ENCODE results near the gene WEE2.
"Not testable (repeated sequence)": the region's sequence is repeated elsewhere in the genome, so short reads cannot be mapped to it uniquely, and the experiment has no call there.

The WEE2 gene

DNA sequence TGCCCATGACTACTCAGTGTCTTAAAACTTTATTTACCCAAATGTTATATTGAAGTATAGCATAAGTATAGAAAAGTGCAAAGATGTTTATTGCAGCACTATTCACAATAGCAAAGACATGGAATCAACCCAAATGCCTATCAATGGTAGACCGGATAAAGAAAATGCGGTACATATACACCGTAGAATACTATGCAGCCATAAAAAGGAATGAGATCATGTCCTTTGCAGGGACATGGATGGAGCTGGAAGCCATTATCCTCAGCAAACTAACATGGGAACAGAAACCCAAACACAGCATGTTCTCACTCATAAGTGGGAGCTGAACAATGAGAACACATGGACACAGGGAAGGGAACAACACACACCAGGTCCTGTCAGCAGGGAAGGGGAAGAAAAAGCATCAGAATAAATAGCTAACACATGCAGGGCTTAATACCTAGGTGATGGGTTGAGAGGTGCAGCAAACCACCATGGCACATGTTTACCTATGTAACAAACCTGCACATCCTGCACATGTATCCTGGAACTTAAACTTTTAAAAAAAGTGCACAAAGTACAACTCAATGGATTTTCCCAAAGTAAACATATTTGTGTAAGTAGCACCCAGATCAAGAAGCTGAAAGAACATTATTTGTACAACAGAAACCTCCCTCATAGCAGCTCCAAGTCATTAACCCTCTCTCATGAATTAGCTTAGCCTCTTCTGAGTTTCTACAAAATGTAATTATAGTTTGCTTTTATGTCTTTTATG is 18.9 kb upstream of the WEE2 start:
- not testable (repeated sequence) for DNase-seq (ENCODE audit: low read depth in 2 of 2, low spot score in 1 of 2)

DNA sequence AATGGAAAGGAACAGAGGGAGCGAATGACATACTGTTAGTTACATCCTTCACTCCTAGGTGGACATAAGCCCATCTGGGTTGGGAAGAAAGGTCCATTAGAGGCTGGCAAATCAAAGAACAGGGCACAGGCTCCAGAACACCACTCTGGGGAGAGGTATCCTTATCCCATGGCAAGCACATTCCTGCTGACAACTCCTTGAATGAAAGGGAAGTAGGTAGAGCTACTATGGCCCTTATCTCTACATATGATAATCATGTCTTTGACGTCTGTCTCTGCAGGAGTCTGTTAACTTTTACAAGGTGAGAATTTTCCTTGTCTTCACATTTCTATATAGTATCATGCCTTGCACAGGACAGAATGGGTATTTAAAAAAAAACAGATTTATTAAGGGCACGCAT is 16.6 kb upstream of the WEE2 start:
- no peak for DNase-seq (ENCODE audit: low read depth in 2 of 2, low spot score in 1 of 2)

DNA sequence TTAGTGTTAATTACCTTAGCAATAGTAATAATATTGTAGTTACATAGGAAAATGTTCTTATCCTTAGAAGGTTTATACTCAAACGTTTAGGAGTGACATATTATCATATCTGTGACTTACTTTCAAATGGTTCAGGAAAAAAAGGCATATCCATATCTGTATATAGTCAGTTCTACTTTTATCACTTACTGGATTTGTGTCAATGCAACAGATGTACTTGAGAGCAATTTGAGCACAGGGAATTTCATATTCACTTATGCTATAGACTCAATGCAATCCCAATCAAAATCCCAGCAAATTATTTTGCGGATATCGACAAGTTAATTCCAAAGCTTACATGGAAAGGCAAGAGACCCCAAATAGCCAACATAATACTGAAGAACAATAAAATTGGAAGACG is 16.2 kb upstream of the WEE2 start:
- DNase-seq (ENCODE audit: low read depth in 2 of 2, low spot score in 1 of 2), result no peak

DNA sequence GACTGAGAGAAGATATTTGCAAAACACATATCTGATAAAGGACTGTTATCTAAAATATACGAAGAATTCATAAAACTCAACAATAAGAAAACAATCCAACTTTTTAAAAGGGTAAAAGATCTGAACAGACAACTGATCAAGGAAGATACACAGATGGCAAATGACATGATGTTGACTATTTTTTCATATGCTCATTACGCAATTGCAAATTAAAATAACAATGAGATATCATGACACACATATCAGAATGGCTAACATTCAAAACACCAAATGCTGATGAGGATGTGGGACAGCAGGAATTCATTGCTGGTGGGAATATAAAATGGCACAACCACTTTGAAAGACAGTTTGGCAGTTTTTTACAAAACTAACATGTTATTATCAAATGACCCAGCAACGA is 15.1 kb upstream of the WEE2 start:
- no peak for DNase-seq (ENCODE audit: low read depth in 2 of 2, low spot score in 1 of 2)

DNA sequence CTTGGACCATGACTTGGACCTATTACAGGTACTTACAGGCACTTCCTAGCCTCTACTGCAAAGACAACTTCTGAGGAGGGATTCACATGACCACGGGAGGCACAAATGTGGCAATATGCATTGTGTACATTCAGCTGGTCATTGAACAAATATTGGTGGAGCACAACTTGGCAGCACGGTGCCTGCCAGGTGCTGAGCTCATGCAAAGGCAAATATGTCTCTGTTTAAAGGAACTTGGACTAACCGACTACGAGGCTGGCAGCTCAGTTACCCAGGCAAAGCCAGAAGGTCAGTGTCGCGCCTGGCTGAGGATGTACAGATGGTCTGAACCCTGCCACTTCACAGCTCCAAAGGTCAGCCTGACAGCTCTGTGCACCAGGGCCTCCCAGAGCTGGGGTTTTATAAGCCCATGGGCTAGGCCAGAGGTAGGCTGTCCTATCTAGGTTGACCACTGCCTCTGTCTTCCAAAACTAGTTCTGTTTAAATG is 12.3 kb upstream of the WEE2 start:
- DNase-seq (ENCODE audit: low read depth in 2 of 2, low spot score in 1 of 2), result no peak

DNA sequence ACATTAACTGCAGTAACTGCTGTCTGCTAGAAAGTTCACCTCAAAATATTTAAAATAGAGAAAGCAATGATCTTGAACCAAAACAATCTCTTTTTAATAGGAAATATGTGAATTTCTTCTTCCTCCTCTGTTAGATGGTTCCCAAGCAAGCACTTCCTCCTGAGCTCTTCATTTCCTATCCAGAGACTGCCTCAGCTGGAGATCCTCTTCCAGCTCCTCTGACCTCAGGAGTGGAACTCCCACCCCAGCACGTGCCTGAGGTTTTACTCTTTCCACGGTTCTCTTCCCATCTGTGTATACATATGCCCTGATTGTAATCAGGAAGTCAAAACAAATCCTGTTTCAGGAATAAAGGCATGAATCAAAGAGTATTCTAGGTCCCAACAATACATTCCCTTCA is 11.8 kb upstream of the WEE2 start:
- DNase-seq (ENCODE audit: low read depth in 2 of 2, low spot score in 1 of 2), result no peak

DNA sequence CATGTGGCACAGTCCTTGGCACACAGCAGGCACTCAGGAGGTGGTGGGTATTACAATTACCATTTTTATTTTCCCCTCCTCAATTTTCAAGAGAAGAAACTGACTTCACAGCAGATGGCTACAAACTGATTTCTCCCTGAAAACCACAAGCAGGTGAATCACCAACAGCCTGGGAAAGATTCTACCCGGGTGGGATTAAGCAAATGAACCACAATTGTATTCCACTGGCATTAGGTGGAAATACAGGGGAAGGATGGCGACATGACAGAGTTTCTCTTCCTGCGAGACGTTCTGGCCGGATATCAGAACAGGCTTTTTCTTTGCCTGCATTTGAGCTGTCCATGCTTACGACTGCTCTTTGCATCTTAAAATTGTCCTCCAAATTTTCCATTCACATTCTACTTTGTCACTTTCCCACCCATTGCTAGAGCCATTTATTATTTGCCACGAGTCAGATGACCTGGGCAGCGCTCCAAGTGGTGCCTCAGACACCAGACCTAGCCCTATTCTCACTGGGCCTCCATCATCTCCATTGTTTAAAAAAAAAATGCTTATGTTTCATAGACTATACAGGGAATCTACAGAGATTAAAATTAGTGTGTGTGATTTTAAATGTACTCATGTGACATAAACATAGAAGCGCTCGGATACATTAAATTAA is 10.8 kb upstream of the WEE2 start:
- DNase-seq (ENCODE audit: low read depth in 2 of 2, low spot score in 1 of 2), result no peak

DNA sequence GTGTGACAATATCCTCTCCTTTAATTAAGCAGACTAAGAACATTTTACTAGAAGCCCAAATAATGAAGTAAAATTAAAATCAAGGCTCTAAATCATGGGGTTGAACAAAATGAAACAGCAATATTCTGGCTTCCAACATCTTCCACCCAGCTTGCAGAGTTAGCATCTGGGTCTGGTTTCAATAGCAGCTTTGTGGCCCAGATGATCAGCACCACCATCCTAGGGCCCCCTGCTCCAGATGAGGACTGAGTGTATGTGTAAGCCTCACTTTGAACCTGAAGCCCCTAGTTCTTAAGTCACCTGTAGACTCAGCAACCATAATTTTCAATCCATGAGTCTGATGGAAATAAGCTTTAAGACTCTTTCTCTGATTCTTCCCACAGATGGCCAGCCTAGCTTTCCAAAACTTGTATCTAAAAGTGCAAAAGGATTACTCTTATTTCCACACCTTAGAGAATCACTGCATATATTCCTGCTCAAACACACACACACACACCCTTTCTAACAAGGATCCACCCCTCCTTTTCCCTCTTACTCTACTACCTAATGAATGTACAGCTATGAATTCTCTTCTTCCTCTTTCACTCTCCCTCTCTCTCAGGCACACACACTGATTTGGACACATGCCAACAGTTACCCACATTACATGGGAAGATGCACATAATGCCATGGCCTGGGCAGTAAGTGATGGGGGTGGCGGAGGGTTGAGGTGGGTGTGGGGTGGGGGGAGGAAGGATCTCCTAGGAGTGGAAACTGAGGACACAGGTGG is 9.7 kb upstream of the WEE2 start:
- no peak for DNase-seq (ENCODE audit: low read depth in 2 of 2, low spot score in 1 of 2)

DNA sequence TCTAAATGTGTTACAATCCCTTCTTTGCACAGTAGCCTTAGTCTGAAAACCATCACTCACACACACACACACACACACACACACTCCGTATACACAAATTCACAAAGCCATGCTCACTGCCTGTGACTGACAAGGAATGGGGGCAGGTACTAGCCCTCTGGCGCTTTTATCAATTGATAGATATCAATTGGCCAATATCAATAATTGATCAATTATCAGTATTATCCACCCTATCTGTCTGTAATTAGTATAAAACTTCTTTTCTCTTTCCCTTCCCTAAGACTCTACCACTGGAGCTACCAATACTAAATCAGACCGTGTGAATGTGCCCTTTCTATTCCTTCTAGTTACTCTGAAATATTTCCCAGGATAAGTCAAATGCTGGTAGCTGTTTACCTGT is 8.3 kb upstream of the WEE2 start:
- DNase-seq (ENCODE audit: low read depth in 2 of 2, low spot score in 1 of 2), result no peak

DNA sequence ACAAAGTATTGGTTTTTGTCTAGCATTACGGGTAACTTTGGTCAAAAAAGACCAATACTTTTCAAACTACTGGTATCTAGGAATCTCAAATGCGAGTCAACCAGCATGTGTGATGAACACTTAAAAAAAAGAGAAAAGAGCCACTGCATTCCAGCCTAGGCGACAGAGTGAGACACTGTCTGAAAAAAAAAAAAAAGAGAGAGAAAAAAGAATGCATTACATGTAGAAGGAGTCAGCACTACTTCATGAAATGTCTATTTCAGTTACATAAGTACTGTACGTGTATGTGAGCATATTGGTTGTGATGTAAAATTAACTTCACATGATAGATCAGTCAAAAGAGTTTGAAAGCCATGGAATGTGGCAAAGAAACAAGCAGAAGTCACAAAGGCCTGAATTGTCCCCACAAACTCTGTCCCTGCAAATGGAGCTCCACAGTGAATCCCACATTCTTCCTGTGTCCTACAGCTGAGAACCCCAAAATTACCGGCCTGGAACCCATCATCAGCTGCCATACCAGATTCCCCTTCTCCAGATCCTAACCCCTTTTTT is 7.8 kb upstream of the WEE2 start:
- DNase-seq (ENCODE audit: low read depth in 2 of 2, low spot score in 1 of 2), result no peak

DNA sequence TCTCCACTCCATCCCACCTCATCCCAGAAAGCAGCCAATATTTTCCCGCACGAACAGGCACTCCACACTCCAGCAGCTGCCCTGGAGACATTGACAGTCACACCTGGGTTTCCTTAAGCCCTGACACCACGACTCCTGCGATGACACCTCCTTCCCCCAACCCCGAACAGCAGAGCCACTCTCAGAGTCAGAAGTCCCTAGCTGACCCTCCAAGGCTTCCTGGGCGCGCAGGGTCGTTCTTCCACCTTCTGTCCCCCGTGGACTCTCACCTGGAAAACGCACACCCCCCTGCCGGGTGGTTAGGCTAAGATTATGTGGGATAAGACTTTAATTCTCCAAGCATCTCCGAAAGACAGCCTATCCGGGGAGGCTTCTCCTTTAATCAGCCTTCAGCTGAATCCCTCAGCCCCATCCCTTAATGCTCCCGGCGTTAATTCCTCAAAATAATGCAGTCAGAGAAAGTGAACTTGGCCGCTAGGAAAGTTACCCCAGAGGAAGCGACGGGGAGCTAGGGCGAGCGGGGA is 7.2 kb upstream of the WEE2 start:
- no peak for DNase-seq (ENCODE audit: low read depth in 2 of 2, low spot score in 1 of 2)

DNA sequence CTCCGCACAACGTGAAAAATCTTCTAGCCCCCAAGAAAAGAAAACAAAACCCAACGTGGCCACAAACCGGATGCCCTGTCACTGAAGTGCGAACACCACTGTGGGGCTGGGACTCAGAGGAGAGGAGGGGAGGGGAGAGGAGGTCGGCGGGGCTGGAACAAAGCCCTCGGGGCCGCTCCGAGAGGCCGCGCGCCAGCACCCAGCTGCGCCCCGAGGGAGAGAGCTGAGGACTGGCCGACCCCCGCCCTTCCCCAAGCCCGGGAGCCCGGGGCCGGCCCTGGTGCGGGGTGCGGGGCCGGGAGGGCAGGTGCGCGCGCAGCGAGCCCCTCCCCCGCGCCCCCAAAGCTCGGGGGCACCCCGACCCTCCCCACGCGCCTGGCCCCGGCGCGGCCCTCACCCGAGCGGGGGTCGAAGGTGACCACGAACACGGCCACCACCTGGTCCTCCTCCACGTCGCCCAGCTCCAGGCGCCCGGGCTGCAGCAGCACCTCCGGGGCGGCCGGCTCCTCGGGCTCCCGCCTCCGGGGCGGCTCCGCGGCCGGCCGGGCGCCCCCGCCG is 6.6 kb upstream of the WEE2 start:
- peak; percentile 36 to 55 for DNase-seq (ENCODE audit: low read depth in 2 of 2, low spot score in 1 of 2)

DNA sequence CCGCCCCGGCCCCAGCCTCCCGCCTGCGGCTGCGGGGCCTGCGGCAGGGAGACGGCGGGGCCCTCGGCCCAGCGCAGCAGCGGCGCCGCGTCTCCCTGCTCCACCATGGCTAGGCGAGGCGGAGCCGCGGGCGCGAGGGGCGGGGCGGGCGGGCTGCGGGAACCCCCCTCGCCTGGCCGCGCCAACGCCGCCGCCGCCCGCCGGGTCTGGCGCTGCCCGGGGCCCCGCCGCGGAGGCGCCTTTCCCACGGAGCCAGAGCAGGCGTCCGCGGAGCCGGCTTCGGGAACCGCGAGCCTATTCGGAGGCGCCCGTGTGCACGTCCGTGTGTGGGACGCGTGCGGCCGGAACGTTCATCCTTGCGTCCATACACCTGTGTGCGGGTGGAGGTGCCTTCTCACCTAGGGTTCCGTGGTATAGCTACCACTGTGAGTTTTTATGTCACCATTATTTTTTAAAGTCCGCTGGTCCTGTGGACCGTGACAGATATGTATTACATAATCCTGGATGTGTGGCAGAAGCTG is 6.0 kb upstream of the WEE2 start, which contains the start of gene DENND11:
Gene DENND11, minus strand, starts transcription at position 120 of the 521 bp plus-strand sequence. Its CDS starts 13 bp downstream, at position 107.
- DNase-seq (ENCODE audit: low read depth in 2 of 2, low spot score in 1 of 2), result peak in 1 of 2 donors; percentile 21

DNA sequence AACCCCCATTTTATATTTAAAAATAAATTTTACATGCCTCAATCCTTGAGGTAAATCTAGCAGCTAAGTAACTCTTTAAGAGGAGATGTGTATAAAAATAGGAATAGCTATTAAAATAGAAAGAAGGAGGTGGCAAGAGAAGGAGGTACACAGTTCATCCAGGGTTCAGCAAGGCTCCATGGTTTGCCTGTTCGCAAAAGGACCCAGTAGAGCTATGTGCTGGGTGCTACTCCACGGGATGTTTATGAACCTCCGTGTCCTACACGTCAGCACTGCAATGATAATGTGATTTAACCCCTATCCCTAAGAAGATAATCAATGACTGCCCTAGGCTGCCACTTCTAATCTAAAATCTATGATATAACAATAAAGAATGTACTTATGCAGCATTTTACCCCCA is 5.3 kb upstream of the WEE2 start:
- no peak for DNase-seq (ENCODE audit: low read depth in 2 of 2, low spot score in 1 of 2)

DNA sequence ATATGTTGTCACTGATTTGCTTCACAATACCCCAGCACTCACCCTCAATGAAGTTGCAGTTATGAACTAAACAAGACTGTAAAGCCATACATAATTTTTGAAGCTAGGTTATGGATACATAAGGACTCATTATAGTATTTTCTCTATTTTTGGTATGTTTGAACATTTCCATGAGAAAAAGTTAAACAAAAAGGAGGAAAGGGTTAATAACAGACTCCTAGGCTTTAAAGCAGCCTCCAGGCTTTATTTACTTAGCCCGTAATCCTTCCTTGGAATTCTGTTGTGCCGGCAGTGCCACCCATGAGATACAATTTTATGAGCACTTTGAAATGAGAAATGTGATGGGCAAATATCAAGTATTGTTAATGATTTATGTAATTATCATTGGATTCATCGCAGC is 4.0 kb upstream of the WEE2 start:
- no peak for DNase-seq (ENCODE audit: low read depth in 2 of 2, low spot score in 1 of 2)

DNA sequence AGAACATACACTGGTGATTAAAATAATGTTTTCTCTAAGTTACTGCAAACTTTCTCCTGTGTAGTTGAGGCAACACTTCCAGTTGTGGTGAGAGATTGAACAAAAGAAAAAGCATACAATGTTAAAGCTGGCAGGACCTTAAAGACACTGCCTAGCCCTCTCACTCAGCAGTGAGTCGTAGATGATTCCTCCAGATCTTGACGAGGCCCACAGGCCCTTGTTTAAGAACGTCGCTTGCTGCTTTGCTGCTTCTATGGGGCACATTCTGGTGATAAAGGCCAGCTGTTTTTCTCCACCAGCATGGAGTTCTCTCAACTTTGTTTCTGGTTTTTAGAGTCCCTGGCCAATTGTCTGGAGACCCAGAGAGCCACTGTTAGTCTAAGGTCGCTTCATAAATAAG is 3.4 kb upstream of the WEE2 start:
- DNase-seq (ENCODE audit: low read depth in 2 of 2, low spot score in 1 of 2), result no peak

DNA sequence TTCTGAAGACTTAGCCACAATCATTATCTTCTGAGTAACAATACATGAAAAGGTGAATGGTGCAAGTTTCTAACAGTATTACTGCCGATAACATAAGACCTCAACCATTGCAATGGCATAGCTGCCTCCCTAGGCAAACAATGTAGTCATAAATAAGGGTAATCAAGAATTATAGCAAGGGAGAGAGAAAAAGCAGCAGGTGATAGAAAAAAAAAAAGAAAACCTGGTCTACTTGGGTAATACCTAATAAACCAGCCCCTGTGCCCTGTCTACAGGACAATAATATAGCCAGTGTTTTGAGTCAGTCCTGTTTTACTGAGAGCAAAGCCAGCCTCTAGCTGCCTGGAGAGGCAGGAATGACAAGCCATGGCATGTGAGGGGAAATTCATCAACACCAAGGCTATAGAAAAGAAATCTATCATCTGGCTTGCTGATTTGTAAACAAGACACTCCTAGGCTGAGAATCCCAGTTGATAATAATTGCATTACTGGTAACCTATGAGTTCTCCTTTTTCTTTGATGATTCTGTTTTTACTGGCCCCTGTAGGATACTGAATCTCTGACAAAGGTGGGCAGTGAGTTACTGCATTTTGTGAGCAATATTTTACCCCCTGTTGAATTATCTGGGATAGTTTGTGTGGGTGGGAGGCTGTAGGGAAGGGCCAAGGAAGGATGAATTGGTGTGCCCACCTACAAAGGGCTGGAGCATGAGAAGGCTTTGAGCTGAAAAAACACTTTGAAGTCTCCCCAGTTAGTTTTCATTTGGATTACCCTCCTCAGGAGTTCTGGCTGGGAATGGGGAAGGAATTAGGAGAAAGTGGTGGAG is 1.7 kb upstream of the WEE2 start:
- DNase-seq (ENCODE audit: low read depth in 2 of 2, low spot score in 1 of 2), result no peak

DNA sequence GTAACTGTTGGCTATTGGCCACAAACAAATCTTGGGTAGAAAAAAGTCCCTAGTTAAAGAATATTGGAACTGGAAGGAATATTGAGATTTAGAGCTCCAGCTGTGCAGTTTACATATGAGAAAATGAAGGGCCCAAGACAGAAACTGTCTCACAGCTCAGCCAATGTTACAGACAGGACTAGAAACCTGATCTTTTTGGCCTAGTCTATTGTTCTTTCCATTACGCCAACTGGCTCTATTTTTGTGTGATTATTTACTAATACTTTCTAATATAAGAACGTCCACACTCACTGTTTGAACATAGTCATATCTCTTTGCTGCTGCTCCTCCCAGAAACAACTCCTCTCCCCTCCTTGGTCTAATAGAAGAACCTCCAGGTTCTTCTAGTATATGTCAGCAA is 1.2 kb downstream of the WEE2 start:
- no peak for DNase-seq (ENCODE audit: low read depth in 2 of 2, low spot score in 1 of 2)

DNA sequence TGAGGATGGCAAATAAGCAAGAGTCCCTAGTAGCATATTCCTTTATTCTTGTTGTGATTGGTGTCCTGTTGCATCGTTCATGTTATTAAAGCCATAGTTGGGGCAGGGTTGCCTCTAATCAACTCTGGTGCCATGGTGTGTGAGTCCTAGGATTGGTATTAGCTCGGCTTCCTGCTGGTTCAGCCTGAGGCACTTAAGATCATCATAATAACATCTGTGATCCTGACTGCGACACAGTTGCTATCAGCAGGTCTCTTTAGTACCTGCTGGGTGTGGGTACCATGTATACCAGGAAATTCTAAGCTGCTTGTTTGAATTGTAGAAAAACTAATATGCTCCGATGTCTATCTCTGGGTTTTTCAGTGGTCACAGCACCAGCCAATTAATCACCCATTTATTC is 1.6 kb downstream of the WEE2 start:
- no peak for DNase-seq (ENCODE audit: low read depth in 2 of 2, low spot score in 1 of 2)

DNA sequence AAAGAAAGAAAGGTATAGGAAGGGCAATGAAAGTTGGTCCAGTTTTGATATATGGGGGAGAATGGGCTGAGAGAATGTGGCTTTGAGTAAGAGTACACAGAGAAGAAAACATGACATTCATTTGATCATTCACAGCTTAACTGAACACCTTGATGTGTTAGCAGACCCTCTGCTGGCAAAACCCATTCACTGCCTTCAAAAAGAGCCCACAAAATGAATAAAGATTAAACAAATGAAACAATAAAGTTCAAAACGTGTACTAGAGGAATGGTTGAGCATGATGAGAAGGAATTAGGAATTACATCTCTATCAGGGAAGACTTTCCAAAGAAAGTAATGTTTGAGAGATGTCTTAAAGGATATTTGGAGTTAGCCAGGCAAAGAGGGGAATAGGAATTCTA is 2.1 kb downstream of the WEE2 start:
- DNase-seq (ENCODE audit: low read depth in 2 of 2, low spot score in 1 of 2), result no peak

All from stimulated activated CD8-positive, alpha-beta memory T cell treated with anti-CD3 and anti-CD28 coated beads, Interleukin-4, amount 100 ng/mL, for 4 hours (primary cell).